Measurements from ENCODE around the gene LPCAT2. TPM values are rescaled to one million over a fixed set of nuclear protein-coding genes. Genes with fewer than 3 reads are reported as not detected.

Gene LPCAT2
- total RNA-seq, 4 donors from 2014 or later = 8.0 to 27.1 (median 18.0) TPM

GRCh38 chr16:55470533-55471371, 38.1 kb upstream of the LPCAT2 start:
- Histone ChIP-seq H3K4me3 (no peak overlapping the region), H3K27ac (peak overlapping the region in 3 of 4 donors; percentile 13 to 59 (median 17)), H3K4me1 (peaks cover 0 to 18% (median 0%) of the 10 kb centered on the region in 3 donors), H3K9me3 (no peaks in the 10 kb centered on the region), H3K27me3 (no peaks in the 10 kb centered on the region), H3K36me3 (no peaks in the 10 kb centered on the region)
- peak; percentile 50 for ATAC-seq
- no peak for TF ChIP-seq EP300 (IDR thresholded peaks at IDR 0.05)
- no peak for TF ChIP-seq POLR2A (IDR thresholded peaks at IDR 0.05)
- no peak for TF ChIP-seq POLR2AphosphoS5 (IDR thresholded peaks at IDR 0.05)
- TF ChIP-seq CTCF (IDR thresholded peaks at IDR 0.05) = no peak
- 46 to 100% methylated on average over 1 to 4 of the region's 7 CpGs for WGBS, 2 donors (ENCODE audit: low coverage in 1 of 2)

GRCh38 chr16:55471448-55472097, 37.3 kb upstream of the LPCAT2 start:
- TF ChIP-seq CTCF (IDR thresholded peaks at IDR 0.05) (no peak), POLR2A (IDR thresholded peaks at IDR 0.05) (no peak), POLR2AphosphoS5 (IDR thresholded peaks at IDR 0.05) (no peak), EP300 (IDR thresholded peaks at IDR 0.05) (no peak)
- no peaks in the 10 kb centered on the region for H3K27me3 ChIP-seq

GRCh38 chr16:55473587-55473986, 35.3 kb upstream of the LPCAT2 start:
- H3K4me1 ChIP-seq = peaks cover 0 to 41% (median 0%) of the 10 kb centered on the region in 3 donors
- TF ChIP-seq POLR2A (IDR thresholded peaks at IDR 0.05) = no peak
- no peak for TF ChIP-seq CTCF (IDR thresholded peaks at IDR 0.05)
- TF ChIP-seq POLR2AphosphoS5 (IDR thresholded peaks at IDR 0.05) = no peak
- no peak for TF ChIP-seq EP300 (IDR thresholded peaks at IDR 0.05)
- WGBS, 2 donors (ENCODE audit: low coverage in 1 of 2) = 100% methylated on average over 2 of the region's 2 CpGs
- no peak for ATAC-seq
- H3K27me3 ChIP-seq = peaks cover 6% of the 10 kb centered on the region
- H3K36me3 ChIP-seq = no peaks in the 10 kb centered on the region
- no peaks in the 10 kb centered on the region for H3K9me3 ChIP-seq
- no peak overlapping the region for H3K4me3 ChIP-seq
- H3K27ac ChIP-seq = no peak overlapping the region

More at GRCh38 chr16:55471448-55472097, 37.3 kb upstream of the LPCAT2 start:
- H3K9me3 ChIP-seq = no peaks in the 10 kb centered on the region
- H3K4me1 ChIP-seq = peaks cover 0 to 22% (median 0%) of the 10 kb centered on the region in 3 donors
- WGBS, 2 donors (ENCODE audit: low coverage in 1 of 2) = 56 to 89% methylated on average over 4 of the region's 4 CpGs
- H3K27ac ChIP-seq = peak overlapping the region in 2 of 4 donors; percentile 13 to 59
- no peak overlapping the region for H3K4me3 ChIP-seq
- H3K36me3 ChIP-seq = no peaks in the 10 kb centered on the region
- ATAC-seq = peak; percentile 44

- Histone ChIP-seq H3K4me3 (no peak overlapping the region), H3K9me3 (no peaks in the 10 kb centered on the region), H3K27me3 (peaks cover 18% of the 10 kb centered on the region), H3K36me3 (no peaks in the 10 kb centered on the region), H3K27ac (peak overlapping the region in 3 of 4 donors; percentile 51 to 88 (median 84)), H3K4me1 (peaks cover 0 to 53% (median 4%) of the 10 kb centered on the region in 3 donors)
- no peak for ATAC-seq
- 81 to 87% methylated on average over 3 of the region's 3 CpGs for WGBS, 2 donors (ENCODE audit: low coverage in 1 of 2)
- TF ChIP-seq CTCF (IDR thresholded peaks at IDR 0.05) (no peak), POLR2A (IDR thresholded peaks at IDR 0.05) (no peak), POLR2AphosphoS5 (IDR thresholded peaks at IDR 0.05) (no peak), EP300 (IDR thresholded peaks at IDR 0.05) (no peak)
Observed at GRCh38 chr16:55474821-55475220, 34.1 kb upstream of the LPCAT2 start.

All from gastroesophageal sphincter (tissue), 4 donors.